ENCODE measurements around the gene LIM2. TPM values are rescaled to one million over a fixed set of nuclear protein-coding genes. Genes with fewer than 3 reads are reported as not detected.
"Not testable (repeated sequence)": the region's sequence is repeated elsewhere in the genome, so short reads cannot be mapped to it uniquely, and the experiment has no call there.

LIM2 gene
- total RNA-seq, 1 donor from 2014 or later = 0.26 TPM

DNA sequence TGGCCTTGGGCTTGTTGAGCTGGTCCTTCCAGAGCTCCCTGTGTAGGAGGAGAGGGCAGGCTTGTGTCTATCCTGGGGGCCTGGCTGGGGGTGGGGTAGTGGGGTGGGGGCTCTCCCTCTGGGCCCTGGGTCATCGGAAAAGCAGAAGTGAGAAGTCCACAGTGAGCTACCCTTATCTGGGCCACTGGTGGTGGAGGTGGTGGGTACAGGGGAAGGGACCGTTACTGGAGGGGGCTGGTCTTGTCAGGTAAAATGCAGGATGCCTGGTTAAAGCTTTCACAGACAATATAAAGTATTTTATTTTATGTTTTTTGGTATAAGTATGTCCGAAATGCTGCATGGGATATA is 30.0 kb upstream of the LIM2 start:
- no peaks in the 10 kb centered on the region for H3K9me3 Mint-ChIP-seq
- no peaks in the 10 kb centered on the region for H3K4me1 Mint-ChIP-seq

DNA sequence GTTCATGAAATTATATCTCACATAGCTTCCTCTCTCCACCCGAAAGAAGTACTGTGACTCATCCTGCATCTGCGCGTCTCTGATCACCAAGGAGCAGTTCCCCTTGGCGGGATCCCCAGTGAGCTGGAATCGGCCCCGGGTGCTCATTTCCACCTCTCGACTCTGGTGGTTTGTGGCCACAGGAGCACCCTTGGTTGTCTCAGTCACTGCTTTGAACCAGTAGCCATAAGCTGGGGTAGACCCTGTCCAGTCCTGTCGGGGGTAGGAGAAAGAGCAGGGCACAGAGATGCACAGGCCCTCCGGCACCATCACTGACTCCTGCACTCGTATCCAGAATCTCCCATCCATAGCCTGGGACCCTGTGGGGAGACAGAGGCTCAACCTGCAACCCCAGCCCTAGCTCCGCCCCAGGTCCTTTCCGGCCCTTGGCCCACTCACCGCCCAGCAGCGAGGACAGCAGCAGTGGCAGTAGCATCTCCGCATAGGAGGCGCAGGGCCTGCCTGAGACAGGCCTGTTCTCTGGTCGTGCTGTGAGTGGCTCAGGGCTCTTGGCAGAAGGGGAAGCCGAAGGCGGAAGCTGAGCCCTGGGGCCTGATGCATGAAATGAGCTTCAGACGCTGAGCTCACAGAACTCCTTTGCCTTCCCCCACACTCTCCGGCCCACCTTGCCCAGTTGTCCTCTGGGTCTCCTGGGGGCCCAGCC is 29.5 kb upstream of the LIM2 start, which contains the start of gene SIGLEC10:
Gene SIGLEC10, minus strand, starts transcription at position 536 of the 703 bp plus-strand sequence. Its CDS starts 61 bp downstream, at position 475.
- H4K20me1 ChIP-seq (ENCODE audit: low read depth) = no peaks in the 10 kb centered on the region
- H3K9me3 Mint-ChIP-seq = no peaks in the 10 kb centered on the region
- no peak for DNase-seq (ENCODE audit: low spot score)
- no peak within 1 kb of the TSS for H3K9ac ChIP-seq
- TF ChIP-seq, protein P1, sequence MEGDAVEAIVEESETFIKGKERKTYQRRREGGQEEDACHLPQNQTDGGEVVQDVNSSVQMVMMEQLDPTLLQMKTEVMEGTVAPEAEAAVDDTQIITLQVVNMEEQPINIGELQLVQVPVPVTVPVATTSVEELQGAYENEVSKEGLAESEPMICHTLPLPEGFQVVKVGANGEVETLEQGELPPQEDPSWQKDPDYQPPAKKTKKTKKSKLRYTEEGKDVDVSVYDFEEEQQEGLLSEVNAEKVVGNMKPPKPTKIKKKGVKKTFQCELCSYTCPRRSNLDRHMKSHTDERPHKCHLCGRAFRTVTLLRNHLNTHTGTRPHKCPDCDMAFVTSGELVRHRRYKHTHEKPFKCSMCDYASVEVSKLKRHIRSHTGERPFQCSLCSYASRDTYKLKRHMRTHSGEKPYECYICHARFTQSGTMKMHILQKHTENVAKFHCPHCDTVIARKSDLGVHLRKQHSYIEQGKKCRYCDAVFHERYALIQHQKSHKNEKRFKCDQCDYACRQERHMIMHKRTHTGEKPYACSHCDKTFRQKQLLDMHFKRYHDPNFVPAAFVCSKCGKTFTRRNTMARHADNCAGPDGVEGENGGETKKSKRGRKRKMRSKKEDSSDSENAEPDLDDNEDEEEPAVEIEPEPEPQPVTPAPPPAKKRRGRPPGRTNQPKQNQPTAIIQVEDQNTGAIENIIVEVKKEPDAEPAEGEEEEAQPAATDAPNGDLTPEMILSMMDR (IDR thresholded peaks at IDR 0.05) = no peak
- no peak for TF ChIP-seq EZH2 (IDR thresholded peaks at IDR 0.05)
- no peak for TF ChIP-seq EZH2phosphoT487 (IDR thresholded peaks at IDR 0.05)
- H3F3A ChIP-seq (ENCODE audit: low read depth) = no peaks in the 10 kb centered on the region
- H3K4me3 Mint-ChIP-seq = no peak within 1 kb of the TSS
- H3K4me1 Mint-ChIP-seq = no peaks in the 10 kb centered on the region
- H3K36me3 Mint-ChIP-seq = no peaks in the 10 kb centered on the region
- no peak within 1 kb of the TSS for H3K27ac Mint-ChIP-seq
- no peaks in the 10 kb centered on the region for H3K9me3 ChIP-seq (ENCODE audit: low read depth)
- H3K36me3 ChIP-seq = no peaks in the 10 kb centered on the region
- H3K4me3 ChIP-seq = no peak within 1 kb of the TSS
- H3K4me1 ChIP-seq = peaks cover 5% of the 10 kb centered on the region
- peaks cover 6% of the 10 kb centered on the region for H3K27me3 Mint-ChIP-seq (ENCODE audit: insufficient read depth, low read depth)
- no peak within 1 kb of the TSS for H3K4me2 ChIP-seq
- H3K27me3 ChIP-seq = peaks cover 20% of the 10 kb centered on the region
- H3K79me2 ChIP-seq (ENCODE audit: low read depth) = no peaks in the 10 kb centered on the region
- H3K27ac ChIP-seq = no peak within 1 kb of the TSS
- no peak within 1 kb of the TSS for H2AFZ ChIP-seq (replicated peaks)

More for the DNA sequence above, 30.0 kb upstream of the LIM2 start:
- Mint-ChIP-seq H3K36me3 (no peaks in the 10 kb centered on the region), H3K4me3 (no peak overlapping the region), H3K27ac (no peak overlapping the region), H3K27me3 (ENCODE audit: insufficient read depth, low read depth) (peaks cover 6% of the 10 kb centered on the region)
- Histone ChIP-seq H4K20me1 (ENCODE audit: low read depth) (no peaks in the 10 kb centered on the region), H3K4me3 (no peak overlapping the region), H2AFZ (replicated peaks) (no peak overlapping the region), H3K27me3 (peaks cover 20% of the 10 kb centered on the region), H3K9ac (no peak overlapping the region), H3F3A (ENCODE audit: low read depth) (no peaks in the 10 kb centered on the region), H3K9me3 (ENCODE audit: low read depth) (no peaks in the 10 kb centered on the region), H3K4me2 (no peak overlapping the region), H3K27ac (no peak overlapping the region), H3K79me2 (ENCODE audit: low read depth) (no peaks in the 10 kb centered on the region), H3K4me1 (peaks cover 5% of the 10 kb centered on the region), H3K36me3 (no peaks in the 10 kb centered on the region)
- no peak for DNase-seq (ENCODE audit: low spot score)
- TF ChIP-seq EZH2phosphoT487 (IDR thresholded peaks at IDR 0.05) = no peak
- TF ChIP-seq, protein P1 (IDR thresholded peaks at IDR 0.05) = no peak
- TF ChIP-seq EZH2 (IDR thresholded peaks at IDR 0.05) = no peak

DNA sequence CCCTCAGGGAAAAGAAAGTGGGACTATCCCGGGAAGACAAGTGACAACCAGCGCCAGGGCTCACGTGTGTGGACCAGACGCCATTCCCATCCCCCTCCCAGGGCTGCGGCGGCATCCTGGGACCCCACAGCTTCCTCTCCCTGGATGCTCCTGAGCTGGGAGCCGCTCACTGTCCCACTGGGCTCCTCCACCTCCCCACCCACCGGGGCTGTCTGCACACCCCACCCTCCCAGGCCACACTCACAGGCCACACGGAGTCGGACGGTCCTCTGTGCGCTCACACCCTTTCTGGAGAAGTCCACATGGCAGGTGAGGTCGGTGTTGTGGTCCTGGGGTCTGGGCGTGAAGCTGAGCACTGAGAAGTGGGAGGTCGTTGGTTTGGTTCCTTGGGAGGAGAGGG is 28.6 kb upstream of the LIM2 start:
- H3K27ac Mint-ChIP-seq; H3K4me1 Mint-ChIP-seq; H3K36me3 Mint-ChIP-seq; DNase-seq (ENCODE audit: low spot score); H3K9me3 ChIP-seq (ENCODE audit: low read depth); H3K4me3 ChIP-seq; H3K27ac ChIP-seq; H3K9me3 Mint-ChIP-seq; H3K27me3 Mint-ChIP-seq (ENCODE audit: insufficient read depth, low read depth); H2AFZ ChIP-seq (replicated peaks); H4K20me1 ChIP-seq (ENCODE audit: low read depth); H3K4me2 ChIP-seq; H3K9ac ChIP-seq; H3K4me3 Mint-ChIP-seq; H3K36me3 ChIP-seq; H3F3A ChIP-seq (ENCODE audit: low read depth); H3K79me2 ChIP-seq (ENCODE audit: low read depth); H3K4me1 ChIP-seq: not testable (repeated sequence)
- H3K27me3 ChIP-seq = peaks cover 17% of the 10 kb centered on the region

DNA sequence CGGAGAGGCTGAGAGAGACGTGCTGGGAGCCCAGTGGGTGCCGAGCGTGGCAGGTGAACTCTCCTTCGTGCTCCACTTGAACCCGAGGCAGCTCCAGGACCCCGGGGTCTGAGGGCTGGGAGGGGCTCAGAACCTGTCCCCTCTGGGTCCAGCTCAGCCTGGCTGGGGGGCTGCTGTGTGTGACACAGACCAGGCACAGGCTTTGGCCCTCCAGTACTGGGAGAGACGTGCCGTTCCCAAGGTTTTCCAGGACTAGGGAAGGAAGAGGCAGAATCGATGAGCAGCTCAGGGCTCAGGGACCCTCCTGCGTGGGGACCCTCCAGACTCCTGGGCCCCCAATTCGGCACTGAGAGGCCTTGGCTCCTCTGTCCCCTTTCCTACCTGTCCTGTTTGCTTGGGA is 27.4 kb upstream of the LIM2 start:
- Histone ChIP-seq H3K36me3 (no peaks in the 10 kb centered on the region), H3K9ac (no peak overlapping the region), H3F3A (ENCODE audit: low read depth) (no peaks in the 10 kb centered on the region), H3K27me3 (peaks cover 4% of the 10 kb centered on the region), H3K79me2 (ENCODE audit: low read depth) (no peaks in the 10 kb centered on the region), H3K4me1 (no peaks in the 10 kb centered on the region), H3K4me2 (no peak overlapping the region), H3K27ac (no peak overlapping the region), H2AFZ (replicated peaks) (no peak overlapping the region), H3K9me3 (ENCODE audit: low read depth) (no peaks in the 10 kb centered on the region), H4K20me1 (ENCODE audit: low read depth) (no peaks in the 10 kb centered on the region), H3K4me3 (no peak overlapping the region)
- Mint-ChIP-seq H3K27me3 (ENCODE audit: insufficient read depth, low read depth) (peaks cover 11% of the 10 kb centered on the region), H3K36me3 (no peaks in the 10 kb centered on the region), H3K4me1 (no peaks in the 10 kb centered on the region), H3K27ac (no peak overlapping the region), H3K9me3 (no peaks in the 10 kb centered on the region), H3K4me3 (no peak overlapping the region)
- TF ChIP-seq, protein P1 (IDR thresholded peaks at IDR 0.05) = no peak
- DNase-seq (ENCODE audit: low spot score) = no peak
